Left hindlimb (tissue), 1 donor: ENCODE measurements around the gene IL2RA.
A peak's percentile ranks its signal among the peaks of the same experiment; 100 is the strongest.
"Not testable (repeated sequence)": the region's sequence is repeated elsewhere in the genome, so short reads cannot be mapped to it uniquely, and the experiment has no call there.

Source experiments
- DNase-seq: peaks from one replicate; pipeline ENCODE4 v3.0.0-alpha.2; 2018

The IL2RA gene

GRCh38 chr10:6062101-6062771, at the start of gene IL2RA:
IL2RA (minus strand) TSS chr10:6062367; CDS start chr10:6062151, 216 bp downstream.
- no peak for DNase-seq

GRCh38 chr10:6110136-6110535, 48.0 kb upstream of the IL2RA start:
- DNase-seq: no peak

GRCh38 chr10:6109444-6109775, 47.2 kb upstream of the IL2RA start:
- no peak for DNase-seq

- DNase-seq: no peak
These were observed 46.7 kb upstream of the IL2RA start for GRCh38 chr10:6108631-6109443.

GRCh38 chr10:6108072-6108471, 45.9 kb upstream of the IL2RA start:
- no peak for DNase-seq

- DNase-seq: not testable (repeated sequence)
These were observed 45.4 kb upstream of the IL2RA start for GRCh38 chr10:6107616-6108015.

- no peak for DNase-seq
These were observed 41.4 kb upstream of the IL2RA start for GRCh38 chr10:6103591-6103990.

- no peak for DNase-seq
These were observed 40.0 kb upstream of the IL2RA start for GRCh38 chr10:6102128-6102527.

- DNase-seq: no peak
These were observed 39.0 kb upstream of the IL2RA start for GRCh38 chr10:6101181-6101580.

- no peak for DNase-seq
These were observed 38.2 kb upstream of the IL2RA start for GRCh38 chr10:6100370-6100769.

- no peak for DNase-seq
These were observed 36.0 kb upstream of the IL2RA start for GRCh38 chr10:6098156-6098555.

- no peak for DNase-seq
These were observed 34.9 kb upstream of the IL2RA start for GRCh38 chr10:6097063-6097462.

- DNase-seq: no peak
These were observed 33.8 kb upstream of the IL2RA start for GRCh38 chr10:6095810-6096570.

GRCh38 chr10:6092731-6093130, 30.6 kb upstream of the IL2RA start:
- DNase-seq: no peak

- no peak for DNase-seq
These were observed 29.5 kb upstream of the IL2RA start for GRCh38 chr10:6091630-6092029.

- peak; percentile 41 for DNase-seq
These were observed 27.4 kb upstream of the IL2RA start for GRCh38 chr10:6089334-6090219.

GRCh38 chr10:6088721-6089333, 26.7 kb upstream of the IL2RA start, which contains the start of gene RBM17:
RBM17 (plus strand) TSS chr10:6089034; CDS start chr10:6097066, 8,032 bp downstream.
- DNase-seq: peak; percentile 96

- peak; percentile 82 for DNase-seq
These were observed 24.4 kb upstream of the IL2RA start for GRCh38 chr10:6086375-6087233.

- DNase-seq: no peak
These were observed 21.6 kb upstream of the IL2RA start for GRCh38 chr10:6083523-6084475.
